GM21423 (cell line): ENCODE data around the gene PIK3AP1.
A peak's percentile ranks its signal among the peaks of the same experiment; 100 is the strongest.
"Not testable (repeated sequence)": the region's sequence is repeated elsewhere in the genome, so short reads cannot be mapped to it uniquely, and the experiment has no call there.

Experiments used
- ATAC-seq: cut with Tn5 transposase; IDR thresholded peaks from one replicate; pipeline ENCODE4 v1.9.1; 2021; ENCODE audit warnings: mild to moderate bottlenecking, moderate library complexity; ENCODE audit not compliant: unreplicated experiment

The PIK3AP1 gene

DNA sequence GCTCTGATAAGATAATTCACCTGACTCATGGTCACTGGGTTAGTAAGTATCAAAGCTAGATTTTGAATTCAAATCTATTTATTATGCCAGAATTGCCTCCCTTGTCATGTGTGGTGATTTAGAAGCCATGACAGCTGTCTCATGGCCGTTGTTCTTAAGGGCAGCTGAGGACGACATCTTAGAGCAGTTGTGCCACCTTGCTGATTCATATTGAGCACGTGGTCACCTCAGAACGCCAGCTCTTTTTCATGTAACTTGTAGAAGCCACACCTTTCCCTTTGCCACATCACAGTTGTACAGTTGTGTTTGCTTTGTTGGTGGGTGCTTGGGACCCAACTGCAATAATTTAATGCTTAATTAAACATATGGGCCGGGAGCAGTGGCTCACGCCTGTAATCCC lies 4.3 kb upstream of the PIK3AP1 start:
- no peak for ATAC-seq

DNA sequence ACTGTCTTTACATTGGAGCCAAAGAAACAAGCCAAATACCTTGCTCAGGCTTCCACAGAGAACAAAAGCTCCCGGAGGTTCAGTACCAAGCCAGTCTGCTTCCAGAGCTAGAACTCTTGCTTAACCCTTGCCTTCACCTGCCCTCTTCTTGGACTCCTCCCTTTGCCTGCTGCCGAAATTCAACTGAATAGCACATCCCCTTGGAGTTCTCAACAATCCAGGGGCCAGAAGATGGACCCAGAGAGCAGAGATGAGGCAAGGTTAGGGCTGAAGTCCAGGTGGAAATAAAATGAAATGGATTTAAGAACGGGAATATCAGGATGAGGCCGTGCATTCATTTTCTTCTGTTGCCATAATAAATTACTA lies 876 bp upstream of the PIK3AP1 start:
- no peak for ATAC-seq

DNA sequence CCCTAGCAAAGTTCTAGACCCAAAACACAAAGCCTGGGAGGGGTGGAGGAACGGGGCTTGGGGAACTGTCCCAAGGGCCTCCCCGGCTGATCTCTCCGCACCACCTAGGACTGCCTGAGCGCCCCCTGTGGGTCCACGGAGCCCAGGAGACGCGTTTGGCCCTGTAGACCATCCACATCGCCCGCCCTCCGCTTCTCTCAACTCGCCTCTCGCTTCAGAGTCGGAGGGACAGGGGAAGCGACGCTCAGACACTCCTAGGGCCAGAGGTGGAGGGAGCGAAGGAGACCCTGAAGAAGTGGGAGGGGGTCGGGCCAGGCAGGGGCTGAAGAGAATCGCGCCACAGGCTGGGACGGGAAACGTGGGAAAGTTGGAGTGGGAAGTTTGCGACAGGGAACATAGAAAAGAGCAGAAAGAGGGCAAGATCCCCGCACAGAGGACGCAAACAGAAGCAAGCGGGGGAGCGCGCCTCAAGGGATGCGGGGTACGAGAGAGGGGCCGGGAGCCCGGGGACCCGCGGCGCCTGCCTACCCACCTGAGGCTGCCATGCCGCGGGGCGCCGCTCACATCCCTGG lies 378 bp downstream of the PIK3AP1 start:
- ATAC-seq, result peak; percentile 48

DNA sequence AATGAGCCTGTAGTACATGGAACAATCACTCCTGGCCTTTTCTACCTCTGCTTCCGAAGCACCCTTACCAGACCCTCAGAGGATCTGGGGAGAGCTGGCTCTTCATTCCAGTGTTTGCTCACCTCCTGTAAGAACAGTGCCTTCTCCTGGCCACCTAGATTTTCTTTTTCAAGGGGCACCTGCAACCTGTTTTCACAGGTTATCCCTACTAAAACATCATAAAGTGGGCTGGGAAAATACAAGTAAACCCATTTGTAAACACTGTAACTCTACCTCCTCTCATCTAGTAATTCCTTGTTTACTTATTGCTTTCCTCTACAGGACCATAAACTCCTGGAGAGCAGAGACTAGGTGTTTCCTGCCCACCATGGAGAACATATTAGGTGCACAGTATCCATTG lies 1.1 kb downstream of the PIK3AP1 start:
- ATAC-seq, result no peak

DNA sequence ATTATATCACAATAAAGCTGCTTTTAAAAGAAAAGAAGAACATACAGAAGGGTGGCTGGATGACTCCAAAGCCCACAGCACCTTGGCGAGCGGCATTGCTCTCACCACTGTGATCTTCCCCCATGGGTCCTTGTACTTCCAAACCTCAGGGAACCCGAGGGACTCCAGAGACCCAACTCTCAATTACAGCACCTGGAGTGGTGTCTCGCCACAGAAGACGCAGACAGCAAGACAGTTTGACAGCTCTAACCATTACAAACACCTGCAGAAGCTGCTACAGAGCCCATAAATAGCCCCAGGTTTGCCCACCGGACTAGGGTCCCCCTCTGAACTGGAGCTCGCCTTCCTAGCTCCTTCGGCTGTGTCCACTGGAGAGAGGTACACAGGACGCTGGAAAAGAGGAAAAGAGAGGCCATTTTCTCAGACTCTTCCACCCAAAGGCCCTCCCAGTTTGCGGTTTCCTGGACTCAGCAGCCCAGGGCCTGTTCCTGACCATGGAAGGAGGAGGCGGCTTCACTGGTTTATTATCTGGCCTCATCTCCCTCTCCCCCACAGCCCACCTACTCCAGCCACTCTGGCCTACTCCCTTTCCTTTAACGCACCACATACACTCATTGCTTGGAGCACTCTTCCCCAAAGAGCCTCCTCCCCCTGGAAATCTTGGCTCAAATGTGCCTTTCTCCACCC lies 1.9 kb downstream of the PIK3AP1 start:
- ATAC-seq, result no peak

DNA sequence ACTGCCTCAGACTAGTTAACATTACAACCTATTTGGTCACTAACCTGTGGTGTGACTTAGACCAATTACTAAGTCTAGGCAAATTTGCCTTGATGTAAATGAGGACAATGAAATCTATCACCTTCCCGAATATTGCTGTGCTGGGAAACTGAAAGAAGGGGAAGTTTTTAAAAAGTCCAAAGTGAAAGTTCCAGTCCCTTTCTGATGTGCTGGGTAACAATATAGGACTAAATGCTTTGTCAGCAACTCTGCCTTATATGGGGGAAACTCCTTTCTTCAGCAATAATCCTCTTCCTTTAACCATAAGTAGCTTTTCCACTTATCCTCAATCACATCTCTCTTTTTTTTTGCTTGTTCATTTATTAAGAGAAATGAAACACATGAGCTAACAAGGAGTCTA lies 3.9 kb downstream of the PIK3AP1 start:
- ATAC-seq, result no peak

DNA sequence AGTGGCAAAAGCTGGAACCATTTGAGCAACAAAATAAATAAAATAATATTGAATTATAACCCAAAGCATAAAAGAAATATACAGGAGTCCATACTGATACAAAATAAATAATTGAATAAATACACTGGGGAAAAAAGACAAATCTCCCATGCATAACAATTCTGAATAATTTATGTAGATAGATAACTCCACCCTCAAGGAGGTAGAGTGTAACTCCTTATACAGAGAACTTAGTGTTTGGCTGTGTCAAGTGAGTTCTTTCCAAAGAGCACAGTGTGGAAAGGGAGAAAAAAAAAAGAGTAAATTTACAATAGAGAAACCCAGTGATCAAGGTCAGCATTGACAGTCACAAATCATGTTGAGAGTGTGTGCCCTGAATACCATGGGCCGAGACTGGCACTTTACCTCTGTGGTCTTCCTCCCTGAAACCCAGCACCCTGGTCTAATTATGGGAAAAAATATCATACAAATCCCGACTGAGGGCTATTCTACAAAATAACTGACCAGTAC lies 5.5 kb downstream of the PIK3AP1 start:
- ATAC-seq, result no peak

DNA sequence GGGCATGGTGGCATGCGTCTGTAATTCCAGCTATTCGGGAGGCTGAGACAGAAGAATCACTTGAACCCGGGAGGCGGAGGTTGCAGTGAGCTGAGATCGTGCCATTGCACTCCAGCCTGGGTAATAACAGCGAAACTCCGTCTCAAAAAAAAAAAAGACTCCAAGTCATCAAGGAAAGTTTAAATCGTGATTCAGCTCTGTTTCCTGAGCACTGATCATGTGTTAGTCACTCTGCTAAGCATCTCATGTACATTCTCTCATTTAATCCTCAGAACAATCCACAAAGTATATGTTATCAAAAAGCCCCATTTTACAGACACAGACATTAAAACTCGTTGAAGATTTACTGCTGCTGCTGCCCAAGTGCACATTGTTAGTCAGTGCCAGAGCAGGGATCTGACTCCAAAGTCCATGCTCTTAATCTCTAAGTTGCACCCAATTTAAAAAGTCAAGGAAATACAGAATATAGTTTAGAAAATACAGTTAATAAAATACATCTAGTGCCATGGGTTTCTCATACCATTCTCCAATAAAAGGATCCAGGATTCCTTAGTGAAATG lies 6.2 kb downstream of the PIK3AP1 start:
- no peak for ATAC-seq

DNA sequence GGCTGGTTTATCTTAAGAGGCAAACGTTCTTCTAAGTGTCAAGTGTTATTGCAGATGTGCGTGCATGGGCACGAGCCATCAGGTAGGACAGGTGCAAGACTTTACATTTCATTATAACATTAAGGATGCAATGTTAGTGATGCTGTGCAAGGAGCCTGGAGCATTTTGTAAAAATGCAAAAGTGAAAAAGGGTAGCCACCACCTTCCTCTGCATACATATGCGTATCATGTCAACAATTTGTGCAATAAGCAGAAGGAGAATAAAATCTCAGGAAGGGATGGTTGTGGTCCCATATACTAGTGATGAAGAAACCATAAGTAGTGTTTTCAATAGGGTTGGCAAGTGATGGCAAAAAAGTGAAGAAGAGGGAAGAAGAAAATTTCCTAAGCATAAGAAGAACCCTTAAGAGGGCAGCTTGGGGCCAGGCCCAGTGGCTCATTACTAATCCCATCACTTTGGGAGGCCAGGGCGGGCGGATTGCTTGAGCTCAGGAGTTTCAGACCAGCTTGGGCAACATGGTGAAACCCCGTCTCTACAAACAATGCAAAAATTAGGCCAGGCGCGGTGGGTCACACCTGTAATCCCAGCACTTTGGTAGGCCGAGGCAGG lies 7.5 kb downstream of the PIK3AP1 start:
- no peak for ATAC-seq

DNA sequence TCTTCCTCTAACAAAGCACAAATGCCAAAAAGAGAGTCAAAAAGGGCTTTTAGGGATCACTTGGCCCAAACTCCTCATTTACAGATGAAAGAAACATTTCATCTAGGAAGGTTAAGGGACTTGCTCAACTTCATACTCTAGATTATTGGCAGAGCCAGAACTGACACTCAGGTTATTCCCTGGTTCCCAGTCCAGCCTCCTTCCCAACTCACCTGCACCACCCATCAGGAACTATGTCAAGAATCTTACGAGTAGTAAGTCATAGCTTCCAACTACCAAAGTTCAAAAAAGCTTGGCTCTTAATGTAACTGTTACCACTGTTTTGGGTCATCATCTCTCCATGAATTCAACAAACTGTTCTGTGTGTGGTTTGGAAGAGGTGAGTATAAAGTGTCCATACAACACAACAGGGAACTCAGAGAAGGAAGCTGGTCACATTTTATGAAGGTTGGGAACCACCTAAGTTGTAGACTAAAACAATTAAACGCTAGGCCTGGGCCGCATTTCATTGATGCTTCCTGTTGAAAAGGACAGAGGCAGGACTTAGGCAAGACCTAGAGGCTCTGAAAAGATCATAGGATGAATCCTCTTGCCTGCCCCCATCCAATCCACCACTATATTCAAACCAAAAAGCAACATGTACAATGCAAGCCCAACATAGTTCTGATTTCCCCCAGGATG lies 9.1 kb downstream of the PIK3AP1 start:
- no peak for ATAC-seq

DNA sequence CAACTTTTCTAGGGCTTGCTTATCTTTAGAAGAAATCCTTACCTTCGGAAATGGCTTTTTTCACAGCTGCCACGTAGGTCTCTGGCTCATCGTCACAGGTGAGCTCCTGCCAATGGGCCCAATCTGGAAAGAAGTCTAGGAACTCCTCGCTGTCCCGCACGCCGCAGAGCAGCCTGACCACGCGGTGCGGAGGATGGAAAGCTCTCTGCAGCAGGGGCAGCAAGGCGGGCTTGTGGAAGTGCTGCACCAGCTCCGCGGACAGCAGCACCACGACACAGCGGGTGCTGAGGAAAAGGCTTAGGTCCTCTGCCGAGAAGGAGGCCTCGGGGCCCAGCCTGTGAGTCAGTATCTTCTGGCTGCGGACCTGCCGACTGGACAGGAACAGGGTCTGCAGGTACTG lies 10.8 kb downstream of the PIK3AP1 start:
- ATAC-seq, result no peak

DNA sequence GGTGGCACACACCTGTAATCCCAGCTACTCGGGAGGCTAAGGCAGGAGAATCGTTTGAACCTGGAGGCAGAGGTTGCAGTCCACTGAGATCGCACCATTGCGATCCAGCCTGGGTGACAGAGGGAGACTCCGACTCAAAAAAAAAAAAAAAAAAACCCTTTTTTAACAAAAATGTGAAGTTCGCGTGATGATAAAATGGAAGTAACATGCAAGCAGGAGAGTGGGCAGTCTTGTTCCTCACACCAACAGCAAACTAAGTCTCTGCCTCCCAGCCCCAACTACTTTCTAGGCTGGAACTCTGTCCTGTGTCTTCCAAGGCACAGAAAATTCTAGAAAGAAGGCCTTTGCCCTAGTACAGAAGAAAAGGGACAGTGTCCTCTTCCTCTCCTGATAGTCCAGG lies 11.3 kb downstream of the PIK3AP1 start:
- no peak for ATAC-seq

DNA sequence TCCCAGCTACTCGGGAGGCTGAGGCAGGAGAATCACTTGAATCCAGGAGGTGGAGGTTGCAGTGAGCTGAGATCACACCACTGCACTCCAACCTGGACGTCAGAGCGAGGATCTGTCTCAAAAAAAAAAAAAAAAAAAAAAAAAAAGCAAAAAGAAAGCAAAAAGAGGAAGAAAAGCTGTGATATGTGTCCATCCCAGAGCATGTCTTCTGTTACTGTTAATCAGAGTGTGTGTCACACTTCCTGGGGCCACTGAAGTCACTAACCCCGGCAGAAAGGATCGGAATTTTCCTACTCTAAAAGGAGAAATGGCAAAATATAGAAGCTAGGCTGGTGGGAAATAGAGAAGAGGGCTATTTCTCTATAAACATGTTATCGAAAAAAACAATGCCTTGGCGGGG lies 11.9 kb downstream of the PIK3AP1 start:
- ATAC-seq, result no peak

DNA sequence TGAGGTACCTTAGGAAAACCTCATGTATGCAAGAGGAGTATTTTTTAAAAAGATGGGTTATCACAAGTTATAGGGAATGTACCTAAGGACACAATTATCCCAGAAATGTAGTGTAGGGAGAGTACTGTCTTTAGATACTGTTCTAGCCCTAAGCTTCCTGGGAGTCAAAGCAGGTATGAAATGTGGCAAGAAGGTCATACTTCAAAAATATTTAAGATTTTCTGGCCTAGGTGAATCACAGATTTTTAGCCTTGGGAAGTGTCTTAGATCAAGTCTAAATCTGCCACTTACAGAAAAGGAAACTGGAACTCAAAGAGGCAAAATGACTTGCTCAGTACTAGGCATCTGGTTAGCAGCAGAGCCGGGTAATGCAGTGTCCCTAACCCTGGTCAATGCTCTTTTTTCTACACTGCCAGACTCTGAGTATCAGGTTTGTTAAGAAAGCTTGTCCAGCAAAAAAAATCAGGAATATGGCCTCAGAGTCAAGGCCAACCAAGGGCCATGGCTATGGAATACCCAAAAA lies 13.9 kb downstream of the PIK3AP1 start:
- peak; percentile 37 for ATAC-seq

DNA sequence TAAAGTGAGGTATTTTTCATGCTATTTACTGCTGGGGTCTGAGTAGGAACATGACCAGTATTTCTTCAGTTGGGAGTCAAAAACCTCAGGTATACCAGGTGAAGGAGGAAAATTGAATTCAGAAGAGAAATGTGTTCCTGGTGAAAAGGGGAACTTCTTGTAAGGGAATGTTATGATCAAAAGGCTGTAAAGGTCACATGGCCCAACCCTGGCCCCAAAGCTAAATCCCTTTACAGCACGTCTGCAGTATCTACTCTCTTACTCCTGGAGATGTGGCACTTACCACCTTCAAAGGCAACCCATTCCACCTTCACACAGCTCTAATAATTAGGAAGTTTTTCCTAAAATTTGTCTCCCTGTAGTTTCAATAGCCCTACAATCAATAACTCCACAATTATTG lies 15.2 kb downstream of the PIK3AP1 start:
- ATAC-seq, result no peak

DNA sequence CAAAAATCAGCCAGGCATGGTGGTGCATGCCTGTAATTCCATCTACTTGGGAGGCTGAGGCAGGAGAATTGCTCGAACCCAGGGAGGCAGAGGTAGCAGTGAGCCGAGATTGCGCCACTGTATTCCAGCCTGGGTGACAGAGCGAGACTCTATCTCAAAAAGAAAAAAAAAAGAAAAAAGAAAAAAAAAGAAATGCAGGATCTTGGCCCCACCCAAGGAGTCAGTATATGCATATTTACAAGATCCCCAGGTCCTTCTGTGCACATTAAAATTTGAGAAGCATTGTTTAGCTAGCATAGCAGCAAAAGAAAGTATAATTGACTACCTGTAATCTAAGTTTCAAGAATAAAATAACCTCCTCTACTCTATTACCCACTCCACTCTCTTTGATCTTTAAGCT lies 15.8 kb downstream of the PIK3AP1 start:
- no peak for ATAC-seq

DNA sequence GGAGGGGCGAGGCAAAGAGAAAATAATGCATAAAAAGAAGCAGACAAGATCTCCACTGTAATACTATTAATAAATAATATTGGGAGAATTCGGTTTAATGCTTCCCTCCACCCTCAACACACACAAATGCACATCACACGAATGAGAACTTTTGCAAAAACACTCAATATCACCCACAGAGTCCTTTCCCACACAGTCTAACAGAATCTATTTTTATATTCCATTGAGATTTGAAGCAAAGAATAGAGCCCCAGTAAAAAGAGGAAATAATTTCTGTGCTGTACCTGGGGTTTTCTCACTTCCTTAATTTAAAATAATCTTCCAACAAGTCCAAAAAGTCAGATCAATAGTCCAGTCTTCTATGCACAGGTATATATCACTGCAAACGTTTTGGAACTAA lies 17.0 kb downstream of the PIK3AP1 start:
- ATAC-seq, result peak; percentile 25

DNA sequence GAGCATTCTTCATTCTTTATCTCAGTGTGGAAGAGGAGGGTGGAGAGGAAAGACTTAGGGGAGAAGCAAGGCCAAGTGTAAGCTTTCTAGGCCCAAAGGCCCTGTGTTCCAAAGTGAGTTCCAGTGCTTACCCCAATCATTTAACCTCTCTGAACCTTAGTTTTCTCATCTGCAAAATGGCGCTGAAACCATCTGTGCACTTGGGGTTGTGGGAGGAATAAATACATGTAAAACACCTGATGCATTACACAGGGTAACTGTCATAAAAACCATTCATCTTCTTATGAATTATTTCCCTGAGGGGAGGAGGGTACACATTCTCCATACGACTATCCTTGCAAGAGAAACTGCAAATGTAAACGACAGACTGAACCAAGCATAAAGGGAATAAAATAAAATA lies 19.0 kb downstream of the PIK3AP1 start:
- no peak for ATAC-seq

DNA sequence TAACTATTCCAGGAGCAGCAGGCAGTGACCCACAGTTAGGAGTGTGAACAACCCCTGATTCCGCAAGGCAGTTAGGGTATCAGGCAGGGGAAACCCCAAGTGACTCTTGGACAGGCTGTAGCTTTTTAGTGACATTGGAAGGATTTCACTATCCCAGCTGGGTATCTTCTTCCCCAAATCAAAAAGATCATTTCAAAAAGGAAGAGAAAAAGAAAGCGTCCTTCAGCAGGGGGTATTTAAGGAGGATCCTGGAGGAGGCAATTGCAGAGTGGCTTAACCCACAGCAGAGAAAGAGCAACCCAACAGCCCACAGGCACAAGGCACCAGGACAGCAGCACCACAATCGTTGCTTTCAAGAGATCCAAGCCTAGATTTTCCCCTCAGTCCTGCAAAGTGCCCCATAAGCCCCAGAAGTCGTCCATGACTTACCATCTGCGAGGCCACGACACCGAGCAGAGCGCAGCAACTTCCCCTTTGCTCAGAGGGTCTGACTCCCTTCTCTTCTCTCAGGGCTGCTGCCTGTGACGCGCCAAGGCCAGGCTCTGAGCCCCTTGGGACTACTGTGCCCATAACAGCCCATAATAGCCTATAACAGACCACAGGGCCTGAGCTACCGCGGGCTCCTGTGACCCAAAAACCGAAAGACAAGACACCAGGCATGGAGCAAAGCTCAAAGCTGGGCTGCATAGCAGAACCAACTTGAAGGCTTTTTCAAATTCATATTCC lies 19.8 kb downstream of the PIK3AP1 start:
- ATAC-seq, result peak; percentile 79

DNA sequence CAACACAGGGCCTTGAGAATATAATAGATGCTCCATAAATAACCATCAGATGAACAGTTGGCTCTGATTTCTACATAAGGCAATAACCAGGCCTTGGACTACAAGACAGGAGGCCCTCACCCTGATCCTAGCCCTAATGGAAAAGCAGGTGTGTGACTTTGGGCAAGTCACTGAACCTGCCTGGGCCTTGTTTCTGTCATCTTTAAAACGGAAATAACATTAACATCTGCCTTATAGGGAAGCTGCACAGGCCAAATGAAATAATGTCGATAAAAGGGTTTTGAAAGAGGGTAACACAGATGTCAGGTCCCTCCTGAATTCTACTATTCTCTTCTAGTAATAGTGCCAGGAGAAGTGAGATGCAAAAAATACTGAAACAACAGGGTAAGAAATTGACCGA lies 20.7 kb downstream of the PIK3AP1 start:
- ATAC-seq, result no peak

DNA sequence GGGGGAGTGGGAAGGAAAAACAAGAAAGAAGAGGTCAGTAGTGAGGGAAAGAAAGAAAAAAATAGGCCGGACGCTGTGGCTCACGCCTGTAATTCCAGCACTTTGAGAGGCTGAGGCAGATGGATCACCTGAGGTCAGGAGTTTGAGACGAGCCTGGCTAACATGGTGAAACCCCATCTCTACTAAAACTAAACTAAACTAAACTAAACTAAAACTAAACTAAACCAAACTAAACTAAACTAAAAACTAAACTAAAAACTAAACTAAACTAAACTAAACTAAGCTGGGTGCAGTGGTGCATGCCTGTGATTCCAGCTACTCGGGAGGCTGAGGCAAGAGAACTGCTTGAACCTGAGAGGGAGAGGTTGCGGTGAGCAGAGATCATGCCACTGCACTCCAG lies 22.0 kb downstream of the PIK3AP1 start:
- not testable (repeated sequence) for ATAC-seq
